Esophagus squamous epithelium (tissue), 5 donors: ENCODE measurements around the gene OR4F6. TPM values are rescaled to one million over a fixed set of nuclear protein-coding genes. Genes with fewer than 3 reads are reported as not detected.
"Not testable (repeated sequence)": the region's sequence is repeated elsewhere in the genome, so short reads cannot be mapped to it uniquely, and the experiment has no call there.

Source experiments
- DNase-seq: peaks from one replicate; lab custom pipeline; 2025; lab: John Stamatoyannopoulos, UW
- H3K27ac ChIP-seq, 4 donors: fragments of 200-600 bp; sonication (generic); one replicate each; pipeline ENCODE4 v1.5.1; 2016 to 2019; ENCODE audit warnings: mild to moderate bottlenecking in 1 of 4
- H3K27me3 ChIP-seq, 4 donors: fragments of 200-600 bp; sonication (generic); 1 replicate in 3 of 4; 2 replicates in 1 of 4; pipeline versions ENCODE4 v1.5.1 to v1.6.0; 2017 to 2021; ENCODE audit warnings: antibody characterized with exemption in 1 of 4
- H3K36me3 ChIP-seq, 3 donors: fragments of 200-600 bp; sonication (generic); one replicate each; pipeline ENCODE4 v1.5.1; 2016 to 2019
- H3K4me1 ChIP-seq, 3 donors: fragments of 200-600 bp; sonication (generic); one replicate each; pipeline ENCODE4 v1.5.1; 2017 to 2019
- H3K4me3 ChIP-seq, 4 donors: fragments of 200-600 bp; sonication (generic); 1 replicate in 3 of 4; 2 replicates in 1 of 4; pipeline ENCODE4 v1.5.1; 2016 to 2019; ENCODE audit warnings: mild to moderate bottlenecking in 2 of 4, moderate library complexity in 1 of 4
- H3K9me3 ChIP-seq, 3 donors: fragments of 200-600 bp; sonication (generic); one replicate each; pipeline ENCODE4 v1.5.1; 2016 to 2019
- POLR2A ChIP-seq, 4 donors: fragments of 450-650 bp; IDR thresholded peaks; one replicate each; pipeline ENCODE4 v1.6.1; 2017; ENCODE audit warnings: antibody characterized with exemption in 4 of 4, mild to moderate bottlenecking in 4 of 4, moderate library complexity in 3 of 4
- WGBS, 2 donors: methylation state at CpG; one replicate each; pipeline ENCODE4 v1.1.5; 2018; 5-methylcytosine and 5-hydroxymethylcytosine counted together
- intact Hi-C: fragments of 100-400 bp; cut with DNase I; formaldehyde crosslinking; loops from one replicate; pipeline ENCODE4 v1.15.0; 2022
- total RNA-seq, 4 donors: library from RNA; depleted of rRNA; stranded (reverse); fragments of >200 nt; gene quantifications; one replicate each; pipeline ENCODE4 v1.1.0, GENCODE V29; 2016
- TF ChIP-seq, protein P1 (sequence below), 6 experiments: fragments of 450-650 bp in 4 of 6; fragments of 200-600 bp in 2 of 6; sonication (generic) in 2 of 6; IDR thresholded peaks; one replicate each; pipeline ENCODE4 v1.5.1; 2016 to 2019; ENCODE audit warnings: antibody characterized with exemption in 6 of 6, mild to moderate bottlenecking in 4 of 6, moderate library complexity in 4 of 6
- donor health status: DM: yes; HTN: yes; CAD: no.

OR4F6 gene
- total RNA-seq, 4 donors from 2014 or later, result not detected

DNA sequence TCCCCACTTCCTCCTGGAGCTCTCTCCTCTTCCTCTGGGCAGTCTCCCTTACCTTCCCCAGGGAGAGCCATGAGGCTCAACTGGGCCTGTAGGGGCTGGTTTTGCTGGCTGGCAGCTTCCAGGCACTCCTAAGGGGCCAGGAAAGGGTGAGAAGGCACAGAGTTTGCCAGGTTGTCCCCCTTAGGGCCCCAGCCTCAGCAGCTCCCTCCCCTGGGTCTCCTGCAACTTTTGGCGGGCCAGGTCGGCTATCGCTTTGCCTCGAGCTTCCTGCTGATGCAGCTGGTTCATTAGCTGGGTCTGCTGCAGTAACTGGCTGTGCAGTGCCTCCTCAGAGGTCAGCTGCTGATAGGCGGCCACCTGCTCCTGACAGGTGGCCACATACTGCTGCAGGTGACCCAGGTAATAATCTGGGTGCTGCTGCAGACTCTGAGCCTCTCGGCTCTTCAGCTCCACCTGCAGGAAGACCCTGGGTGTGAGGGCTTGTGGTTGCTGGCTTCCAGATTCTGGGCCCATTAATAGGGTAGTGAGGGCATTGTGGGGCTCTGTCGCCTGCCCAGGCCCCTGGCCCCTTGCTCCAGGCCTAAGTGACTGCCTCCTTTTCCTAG, 29.7 kb upstream of the OR4F6 start:
- TF ChIP-seq, protein P1, sequence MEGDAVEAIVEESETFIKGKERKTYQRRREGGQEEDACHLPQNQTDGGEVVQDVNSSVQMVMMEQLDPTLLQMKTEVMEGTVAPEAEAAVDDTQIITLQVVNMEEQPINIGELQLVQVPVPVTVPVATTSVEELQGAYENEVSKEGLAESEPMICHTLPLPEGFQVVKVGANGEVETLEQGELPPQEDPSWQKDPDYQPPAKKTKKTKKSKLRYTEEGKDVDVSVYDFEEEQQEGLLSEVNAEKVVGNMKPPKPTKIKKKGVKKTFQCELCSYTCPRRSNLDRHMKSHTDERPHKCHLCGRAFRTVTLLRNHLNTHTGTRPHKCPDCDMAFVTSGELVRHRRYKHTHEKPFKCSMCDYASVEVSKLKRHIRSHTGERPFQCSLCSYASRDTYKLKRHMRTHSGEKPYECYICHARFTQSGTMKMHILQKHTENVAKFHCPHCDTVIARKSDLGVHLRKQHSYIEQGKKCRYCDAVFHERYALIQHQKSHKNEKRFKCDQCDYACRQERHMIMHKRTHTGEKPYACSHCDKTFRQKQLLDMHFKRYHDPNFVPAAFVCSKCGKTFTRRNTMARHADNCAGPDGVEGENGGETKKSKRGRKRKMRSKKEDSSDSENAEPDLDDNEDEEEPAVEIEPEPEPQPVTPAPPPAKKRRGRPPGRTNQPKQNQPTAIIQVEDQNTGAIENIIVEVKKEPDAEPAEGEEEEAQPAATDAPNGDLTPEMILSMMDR (IDR thresholded peaks at IDR 0.05), result peak in 1 of 6 experiments; percentile 15
- no peak for TF ChIP-seq POLR2A (IDR thresholded peaks at IDR 0.05)
- Histone ChIP-seq H3K4me3 (no peak overlapping the region), H3K36me3 (no peaks in the 10 kb centered on the region), H3K27ac (no peak overlapping the region), H3K9me3 (no peaks in the 10 kb centered on the region), H3K4me1 (no peaks in the 10 kb centered on the region), H3K27me3 (no peaks in the 10 kb centered on the region)
- intact Hi-C loops, result no loop called here
- 42 to 74% methylated on average over 5 to 6 of the region's 7 CpGs for whole genome bisulfite sequencing, 2 donors
- DNase-seq, result no peak

DNA sequence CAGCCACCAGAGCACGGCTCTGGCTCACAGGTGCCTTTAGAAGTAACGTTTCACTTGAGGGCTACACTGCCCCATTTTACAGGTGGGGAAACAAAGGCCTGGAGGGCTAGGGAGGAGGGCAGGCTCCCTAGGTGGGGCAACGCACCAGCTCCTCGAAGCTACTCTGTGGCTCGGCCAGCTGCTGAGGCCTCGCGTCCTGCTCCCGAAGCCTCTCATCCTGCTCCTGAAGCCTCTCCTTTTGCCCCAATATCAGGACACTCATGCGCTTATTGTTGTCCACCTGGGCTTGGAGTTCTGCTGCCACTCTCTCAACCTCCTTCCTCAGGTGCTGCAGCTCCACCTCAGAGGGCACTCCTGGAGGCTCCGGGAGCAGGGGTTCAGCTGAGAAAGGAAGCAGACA, 28.2 kb upstream of the OR4F6 start:
- Histone ChIP-seq H3K9me3 (no peaks in the 10 kb centered on the region), H3K4me3 (no peak overlapping the region), H3K4me1 (no peaks in the 10 kb centered on the region), H3K27ac (no peak overlapping the region), H3K27me3 (no peaks in the 10 kb centered on the region), H3K36me3 (no peaks in the 10 kb centered on the region)
- intact Hi-C loops, result no loop called here
- TF ChIP-seq, protein P1 (IDR thresholded peaks at IDR 0.05), result no peak
- TF ChIP-seq POLR2A (IDR thresholded peaks at IDR 0.05), result no peak
- DNase-seq, result no peak
- 84 to 88% methylated on average over 5 to 10 of the region's 10 CpGs for whole genome bisulfite sequencing, 2 donors

DNA sequence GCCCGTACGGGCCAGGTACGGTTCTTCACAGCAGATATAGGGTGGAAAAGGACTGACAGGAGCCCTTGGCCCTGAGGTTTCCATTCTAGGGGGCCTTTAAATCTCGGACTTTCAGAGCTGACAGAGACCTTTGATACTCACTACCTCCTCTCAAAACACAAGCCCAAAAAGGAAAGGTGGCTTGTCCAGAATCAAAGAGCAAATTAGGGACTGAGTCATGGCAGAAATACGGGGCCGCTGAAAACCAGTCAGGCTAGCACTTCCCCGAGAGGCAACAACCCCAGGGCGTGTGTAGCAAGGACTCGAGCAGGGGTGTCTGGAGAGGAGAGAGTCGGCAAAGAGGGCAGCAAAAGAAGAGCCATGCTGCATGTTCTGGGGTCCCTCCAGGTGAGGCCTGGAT, 24.7 kb upstream of the OR4F6 start:
- H3K27me3 ChIP-seq, DNase-seq, intact Hi-C loops, H3K4me1 ChIP-seq, H3K27ac ChIP-seq, H3K36me3 ChIP-seq, H3K9me3 ChIP-seq, H3K4me3 ChIP-seq: not testable (repeated sequence)
- 67 to 76% methylated on average over 8 to 10 of the region's 10 CpGs for WGBS, 2 donors

DNA sequence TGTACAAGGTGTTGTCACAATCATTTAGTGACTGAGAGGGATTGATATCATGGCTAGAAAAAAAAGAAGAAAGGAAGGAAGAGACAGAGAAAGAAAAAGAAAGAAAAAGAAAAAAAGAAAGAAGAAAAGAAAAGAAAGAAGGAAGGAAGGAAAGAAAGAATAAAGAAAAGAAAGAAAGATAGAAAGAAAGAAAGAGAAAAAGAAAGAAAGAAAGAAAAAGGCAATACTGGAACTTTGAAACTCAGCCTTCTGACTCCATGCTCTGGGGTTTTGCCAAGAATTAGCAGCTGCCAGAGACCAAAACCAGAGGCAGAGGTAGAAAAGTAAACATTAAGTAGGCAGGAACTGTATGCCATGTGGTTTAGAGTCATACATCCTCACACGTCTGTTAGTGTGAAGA, 23.1 kb upstream of the OR4F6 start:
- DNase-seq, H3K4me1 ChIP-seq, H3K36me3 ChIP-seq, H3K27ac ChIP-seq, H3K27me3 ChIP-seq, intact Hi-C loops, H3K4me3 ChIP-seq, H3K9me3 ChIP-seq: not testable (repeated sequence)
- WGBS, 2 donors, result 0% methylated on average over 1 of the region's 1 CpG

DNA sequence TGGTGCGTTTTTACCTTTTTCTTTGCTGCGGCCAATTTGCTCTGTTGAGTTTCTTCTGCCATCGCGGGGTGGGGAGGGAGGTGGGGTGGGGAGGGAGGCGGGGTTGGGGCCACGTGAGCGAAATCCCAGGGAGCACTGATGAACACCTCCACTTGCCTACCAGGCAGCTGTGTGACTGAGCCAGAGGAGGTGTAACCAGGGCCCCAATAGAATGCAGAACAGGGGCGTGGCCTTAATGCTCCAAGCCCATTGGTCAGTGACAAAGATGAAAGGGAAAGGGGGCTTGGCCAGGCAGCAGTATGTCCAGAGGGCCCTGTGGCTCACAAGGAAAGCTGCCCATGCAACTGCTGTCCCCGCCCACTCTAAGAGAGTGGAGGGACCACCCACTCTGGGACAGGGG, 21.4 kb upstream of the OR4F6 start:
- Histone ChIP-seq H3K4me1 (no peaks in the 10 kb centered on the region), H3K36me3 (no peaks in the 10 kb centered on the region), H3K27me3 (peaks cover 0 to 9% (median 0%) of the 10 kb centered on the region in 4 donors), H3K9me3 (no peaks in the 10 kb centered on the region), H3K4me3 (no peak overlapping the region), H3K27ac (no peak overlapping the region)
- TF ChIP-seq POLR2A (IDR thresholded peaks at IDR 0.05), result no peak
- TF ChIP-seq, protein P1 (IDR thresholded peaks at IDR 0.05), result no peak
- 86 to 100% methylated on average over 1 of the region's 9 CpGs for WGBS, 2 donors
- no peak for DNase-seq
- intact Hi-C loops, result no loop called here

DNA sequence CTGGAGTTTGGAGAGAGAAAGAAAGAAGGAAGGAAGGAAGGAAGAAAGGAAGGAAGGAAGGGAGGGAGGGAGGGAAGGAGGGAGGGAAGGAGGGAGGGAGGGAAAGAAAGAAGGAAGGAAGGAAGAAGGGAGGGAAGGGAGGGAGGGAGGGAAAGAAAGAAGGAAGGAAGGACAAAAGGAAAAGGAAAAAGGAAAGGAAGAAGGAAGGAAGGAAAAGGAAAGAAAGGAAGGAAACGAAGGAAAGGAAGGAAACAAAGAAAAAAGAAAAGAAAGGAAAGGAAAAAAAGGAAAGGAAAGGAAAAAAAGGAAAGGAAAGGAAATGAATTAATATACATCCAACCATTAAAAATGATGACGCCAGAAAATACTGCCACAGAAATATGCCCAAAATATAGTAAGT, 18.7 kb upstream of the OR4F6 start:
- H3K36me3 ChIP-seq, result no peaks in the 10 kb centered on the region
- H3K4me1 ChIP-seq, result no peaks in the 10 kb centered on the region
- no peak overlapping the region for H3K4me3 ChIP-seq
- TF ChIP-seq POLR2A (IDR thresholded peaks at IDR 0.05), result no peak
- TF ChIP-seq, protein P1 (IDR thresholded peaks at IDR 0.05), result no peak
- intact Hi-C loops, result no loop called here
- no peak for DNase-seq
- H3K27ac ChIP-seq, result no peak overlapping the region
- WGBS, 2 donors, result 19 to 32% methylated on average over 2 of the region's 2 CpGs
- peaks cover 0 to 9% (median 0%) of the 10 kb centered on the region in 4 donors for H3K27me3 ChIP-seq
- H3K9me3 ChIP-seq, result no peaks in the 10 kb centered on the region

DNA sequence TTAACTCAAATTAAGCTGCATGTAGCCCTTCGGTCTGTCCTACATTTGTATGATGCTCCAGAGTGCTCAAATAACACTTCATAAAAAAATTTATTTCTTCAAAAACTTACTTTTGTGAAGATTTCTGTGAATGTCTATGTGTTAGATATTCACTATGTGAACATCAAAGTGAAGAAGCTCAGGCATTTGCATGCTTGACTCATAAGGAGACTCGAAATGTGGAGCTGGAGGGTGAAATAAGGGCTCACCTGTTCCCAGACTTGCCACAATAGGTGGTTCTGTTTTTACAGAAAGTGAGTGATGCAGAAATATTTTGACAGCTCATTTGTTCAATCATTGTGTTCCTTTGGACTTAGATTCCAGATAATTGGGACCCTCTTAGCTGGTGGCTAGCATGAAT, 16.9 kb upstream of the OR4F6 start:
- intact Hi-C loops, H3K27ac ChIP-seq, H3K36me3 ChIP-seq: not testable (repeated sequence)

DNA sequence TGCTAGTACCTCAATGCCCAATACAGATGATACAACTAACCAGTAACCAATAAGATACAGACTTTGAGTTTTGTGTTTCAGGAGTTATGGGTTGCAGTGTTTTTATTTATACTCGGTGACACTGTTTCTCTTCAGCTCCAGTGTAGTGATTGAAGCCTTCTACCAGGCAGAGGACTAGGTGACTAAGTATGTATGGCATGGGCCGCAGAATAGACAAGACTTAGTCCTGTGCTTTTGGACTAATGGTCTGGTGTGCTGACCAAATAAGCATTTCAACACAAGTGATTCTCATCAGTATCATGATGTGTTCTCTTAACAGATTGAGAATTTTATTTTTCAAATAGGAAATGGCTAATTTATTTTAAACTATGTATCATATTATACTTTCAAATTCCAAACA, 15.3 kb upstream of the OR4F6 start:
- intact Hi-C loops, H3K4me1 ChIP-seq, H3K36me3 ChIP-seq, DNase-seq, H3K27me3 ChIP-seq, H3K27ac ChIP-seq, H3K9me3 ChIP-seq, H3K4me3 ChIP-seq: not testable (repeated sequence)
- WGBS, 2 donors, result 75 to 76% methylated on average over 2 of the region's 2 CpGs

More for the DNA sequence above, 16.9 kb upstream of the OR4F6 start:
- not testable (repeated sequence) for H3K27me3 ChIP-seq, H3K4me1 ChIP-seq, H3K4me3 ChIP-seq, DNase-seq, H3K9me3 ChIP-seq
- WGBS, 2 donors, result 61 to 67% methylated on average over 2 of the region's 2 CpGs

DNA sequence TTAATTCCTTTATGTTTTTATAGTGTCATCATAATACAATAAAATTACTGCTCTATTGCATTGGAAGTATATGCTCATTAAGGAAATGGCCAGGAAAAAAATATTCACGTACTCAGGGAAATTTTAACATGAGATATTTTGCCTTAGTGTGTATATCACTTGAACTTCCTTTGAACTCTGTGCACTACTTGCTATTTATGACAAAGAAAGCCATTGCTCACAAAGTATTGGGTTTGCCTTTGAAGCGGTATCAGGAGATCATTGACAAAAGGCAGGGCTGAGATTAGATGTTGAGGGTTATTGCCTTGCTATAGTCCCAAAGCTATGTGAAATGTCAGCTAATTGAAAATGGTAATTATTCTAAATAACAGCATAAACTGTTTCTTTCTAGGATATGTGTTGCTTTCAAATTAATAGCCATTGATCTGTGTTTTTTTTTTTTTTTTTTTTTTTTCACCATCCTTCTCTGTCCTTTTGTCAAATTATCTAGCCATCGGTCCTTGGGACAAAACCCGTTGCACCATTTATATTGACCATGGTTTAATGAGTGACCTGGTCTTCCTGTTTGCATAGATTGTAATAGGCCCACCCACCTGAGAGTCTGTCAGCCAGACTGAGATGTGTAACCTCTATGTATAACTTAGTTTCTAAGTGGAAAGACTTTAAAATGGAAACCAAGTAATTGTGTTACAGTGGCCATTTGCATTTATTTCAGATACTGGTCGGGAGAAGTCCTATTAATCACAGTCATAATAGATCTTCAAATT, 14.6 kb upstream of the OR4F6 start:
- H3K27ac ChIP-seq, H3K4me1 ChIP-seq, intact Hi-C loops, H3K4me3 ChIP-seq, H3K36me3 ChIP-seq, DNase-seq, H3K27me3 ChIP-seq, H3K9me3 ChIP-seq: not testable (repeated sequence)
- WGBS, 2 donors, result 44 to 55% methylated on average over 4 of the region's 5 CpGs
